ENCODE data around the gene PDE1C.
"Not testable (repeated sequence)": the region's sequence is repeated elsewhere in the genome, so short reads cannot be mapped to it uniquely, and the experiment has no call there.

The PDE1C gene

GRCh38 chr7:32070406-32071360 lies at the start of gene PDE1C:
PDE1C (minus strand) TSS chr7:32070407.
- no peak for DNase-seq (ENCODE audit: low spot score)

GRCh38 chr7:32119790-32120196 lies 49.6 kb upstream of the PDE1C start:
- DNase-seq (ENCODE audit: low spot score): no peak

GRCh38 chr7:32117837-32118236 lies 47.6 kb upstream of the PDE1C start:
- no peak for DNase-seq (ENCODE audit: low spot score)

- DNase-seq (ENCODE audit: low spot score): no peak
Observed at GRCh38 chr7:32116436-32116835, 46.2 kb upstream of the PDE1C start.

- DNase-seq (ENCODE audit: low spot score): no peak
Observed at GRCh38 chr7:32115831-32116230, 45.6 kb upstream of the PDE1C start.

GRCh38 chr7:32108651-32109050 lies 38.4 kb upstream of the PDE1C start:
- DNase-seq (ENCODE audit: low spot score): no peak

- no peak for DNase-seq (ENCODE audit: low spot score)
Observed at GRCh38 chr7:32104766-32105165, 34.6 kb upstream of the PDE1C start.

- DNase-seq (ENCODE audit: low spot score): no peak
Observed at GRCh38 chr7:32103361-32103760, 33.2 kb upstream of the PDE1C start.

GRCh38 chr7:32102432-32102873 lies 32.2 kb upstream of the PDE1C start:
- DNase-seq (ENCODE audit: low spot score): no peak

GRCh38 chr7:32100407-32100907 lies 30.2 kb upstream of the PDE1C start:
- no peak for DNase-seq (ENCODE audit: low spot score)

GRCh38 chr7:32094516-32094915 lies 24.3 kb upstream of the PDE1C start:
- DNase-seq (ENCODE audit: low spot score): no peak

- no peak for DNase-seq (ENCODE audit: low spot score)
Observed at GRCh38 chr7:32093415-32094408, 23.5 kb upstream of the PDE1C start.

GRCh38 chr7:32092346-32092745 lies 22.1 kb upstream of the PDE1C start:
- DNase-seq (ENCODE audit: low spot score): no peak

GRCh38 chr7:32091608-32092210 lies 21.5 kb upstream of the PDE1C start:
- DNase-seq (ENCODE audit: low spot score): no peak

GRCh38 chr7:32089678-32090077 lies 19.5 kb upstream of the PDE1C start:
- DNase-seq (ENCODE audit: low spot score): no peak

- DNase-seq (ENCODE audit: low spot score): no peak
Observed at GRCh38 chr7:32089256-32089655, 19.0 kb upstream of the PDE1C start.

- no peak for DNase-seq (ENCODE audit: low spot score)
Observed at GRCh38 chr7:32088451-32088881, 18.3 kb upstream of the PDE1C start.

GRCh38 chr7:32079510-32079909 lies 9.3 kb upstream of the PDE1C start:
- no peak for DNase-seq (ENCODE audit: low spot score)

GRCh38 chr7:32078824-32079223 lies 8.6 kb upstream of the PDE1C start:
- no peak for DNase-seq (ENCODE audit: low spot score)

- no peak for DNase-seq (ENCODE audit: low spot score)
Observed at GRCh38 chr7:32077806-32078205, 7.6 kb upstream of the PDE1C start.

GRCh38 chr7:32076802-32077201 lies 6.6 kb upstream of the PDE1C start:
- DNase-seq (ENCODE audit: low spot score): not testable (repeated sequence)

- no peak for DNase-seq (ENCODE audit: low spot score)
Observed at GRCh38 chr7:32075612-32076011, 5.4 kb upstream of the PDE1C start.

All from hematopoietic multipotent progenitor cell treated with erythropoietin and hydrocortisone succinate and interleukin-3 and kit ligand, for 15 days (in vitro differentiated cells).